ENCODE measurements around the gene ANKDD1A.

GRCh38 chr15:64961013-64961412, 49.3 kb downstream of the ANKDD1A start:
- TF ChIP-seq POLR2A (IDR thresholded peaks at IDR 0.05; ENCODE audit: low read depth, low read length), result no peak
- TF ChIP-seq POLR2AphosphoS5 (IDR thresholded peaks at IDR 0.05; ENCODE audit: low read depth, low read length), result no peak
- no peak for TF ChIP-seq TAF1 (IDR thresholded peaks at IDR 0.05; ENCODE audit: borderline replicate concordance, low read depth, low read length)
